Breast epithelium (tissue), 3 donors: ENCODE data around the gene DOLPP1.

Experiments
- POLR2A ChIP-seq: fragments of 450-650 bp; IDR thresholded peaks from one replicate; pipeline ENCODE4 v1.6.1; 2016; ENCODE audit warnings: antibody characterized with exemption, mild to moderate bottlenecking, moderate library complexity
- TF ChIP-seq, protein P1 (sequence below), 3 donors: fragments of 450-650 bp; IDR thresholded peaks; one replicate each; pipeline ENCODE4 v1.5.1; 2016 to 2017; ENCODE audit warnings: antibody characterized with exemption in 3 of 3, mild to moderate bottlenecking in 3 of 3, moderate library complexity in 3 of 3

DNA sequence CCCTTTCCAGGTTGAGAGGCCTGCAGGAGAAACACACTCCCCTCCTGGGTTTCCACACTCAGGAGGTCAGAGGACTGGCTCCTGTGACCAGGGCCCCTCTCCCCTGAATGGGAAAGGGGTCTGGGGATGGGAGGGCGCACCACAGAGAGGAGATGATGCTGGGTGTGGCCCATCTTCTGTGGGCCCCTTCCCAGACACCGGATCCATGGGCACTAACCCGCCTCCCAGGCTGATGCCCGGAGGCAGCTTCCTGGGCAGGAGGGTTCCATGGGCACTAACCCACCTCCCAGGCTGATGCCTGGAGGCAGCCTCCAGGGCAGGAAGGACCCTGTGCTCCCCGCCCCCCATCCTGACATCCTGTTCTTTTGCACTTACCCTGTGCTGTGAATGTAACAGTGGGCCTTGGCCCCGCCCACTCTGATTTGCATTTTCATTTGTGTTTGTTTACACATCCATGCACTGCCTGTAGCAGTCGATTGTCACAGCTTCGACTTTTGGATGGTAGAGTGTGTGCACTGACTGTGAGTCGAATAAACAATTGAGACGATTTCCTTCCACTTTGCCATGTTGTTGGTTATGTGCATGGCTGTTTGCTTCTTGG, 9.3 kb upstream of the DOLPP1 start:
- TF ChIP-seq, protein P1, sequence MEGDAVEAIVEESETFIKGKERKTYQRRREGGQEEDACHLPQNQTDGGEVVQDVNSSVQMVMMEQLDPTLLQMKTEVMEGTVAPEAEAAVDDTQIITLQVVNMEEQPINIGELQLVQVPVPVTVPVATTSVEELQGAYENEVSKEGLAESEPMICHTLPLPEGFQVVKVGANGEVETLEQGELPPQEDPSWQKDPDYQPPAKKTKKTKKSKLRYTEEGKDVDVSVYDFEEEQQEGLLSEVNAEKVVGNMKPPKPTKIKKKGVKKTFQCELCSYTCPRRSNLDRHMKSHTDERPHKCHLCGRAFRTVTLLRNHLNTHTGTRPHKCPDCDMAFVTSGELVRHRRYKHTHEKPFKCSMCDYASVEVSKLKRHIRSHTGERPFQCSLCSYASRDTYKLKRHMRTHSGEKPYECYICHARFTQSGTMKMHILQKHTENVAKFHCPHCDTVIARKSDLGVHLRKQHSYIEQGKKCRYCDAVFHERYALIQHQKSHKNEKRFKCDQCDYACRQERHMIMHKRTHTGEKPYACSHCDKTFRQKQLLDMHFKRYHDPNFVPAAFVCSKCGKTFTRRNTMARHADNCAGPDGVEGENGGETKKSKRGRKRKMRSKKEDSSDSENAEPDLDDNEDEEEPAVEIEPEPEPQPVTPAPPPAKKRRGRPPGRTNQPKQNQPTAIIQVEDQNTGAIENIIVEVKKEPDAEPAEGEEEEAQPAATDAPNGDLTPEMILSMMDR (IDR thresholded peaks at IDR 0.05) = no peak
- no peak for TF ChIP-seq POLR2A
